Measurements from ENCODE around the gene TPCN2.

DNA sequence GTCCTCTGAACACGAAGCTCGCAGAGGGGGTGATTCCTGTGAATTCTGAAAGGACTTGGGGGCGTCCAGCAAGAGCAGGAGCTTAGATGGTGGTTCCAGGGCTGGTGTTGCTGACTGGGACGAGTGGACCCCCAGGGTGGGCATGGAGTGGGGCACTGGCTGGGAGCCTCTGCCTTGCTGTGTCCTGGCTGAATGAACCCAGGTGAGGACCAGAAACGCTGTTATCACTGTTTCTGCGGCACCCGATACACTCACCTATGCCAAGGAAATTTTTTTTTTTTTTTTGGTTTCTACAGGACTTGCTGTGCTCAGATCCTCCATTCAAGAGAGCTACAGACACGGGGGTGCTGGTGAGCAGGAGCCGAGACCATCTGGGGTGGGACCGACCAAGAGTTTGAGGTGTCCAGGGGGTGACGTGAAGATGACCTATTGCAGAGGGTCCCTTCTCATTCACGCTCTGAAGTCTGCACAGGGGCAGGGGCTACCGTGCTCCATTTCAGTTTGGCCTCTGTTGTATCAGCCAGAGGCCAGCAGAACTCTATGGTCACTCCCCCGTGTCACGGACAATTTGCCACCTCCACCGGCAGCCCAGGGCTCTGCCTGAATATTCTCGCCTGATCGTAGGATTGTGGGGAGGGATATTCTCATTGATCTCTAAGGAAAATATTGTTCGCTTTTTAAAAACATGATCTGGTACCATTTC lies 110.6 kb downstream of the TPCN2 start:
- no peak for TF ChIP-seq POLR2A (IDR thresholded peaks at IDR 0.05)
- TF ChIP-seq CTCF (IDR thresholded peaks at IDR 0.05) = no peak
